Stomach (tissue), 9 donors: Measurements from ENCODE around the gene RSPO3. TPM values are rescaled to one million over a fixed set of nuclear protein-coding genes. Genes with fewer than 3 reads are reported as not detected.

Experiments
- DNase-seq, 2 donors: peaks; one replicate each; pipeline versions ENCODE4 v3.0.0 to v3.0.0-alpha.2; 2013 to 2019
- H3K27ac ChIP-seq, 5 donors: fragments of 200-600 bp in 4 of 5; sonication (generic) in 4 of 5; one replicate each; pipeline ENCODE4 v1.5.1; 2013 to 2019; ENCODE audit warnings: mild to moderate bottlenecking in 1 of 5, moderate library complexity in 1 of 5
- H3K27me3 ChIP-seq, 3 donors: fragments of 200-600 bp; sonication (generic); one replicate each; pipeline ENCODE4 v1.5.1; 2017 to 2019; ENCODE audit warnings: mixed run types in 1 of 3
- H3K36me3 ChIP-seq, 4 donors: fragments of 200-600 bp; sonication (generic); 1 replicate in 3 of 4; 2 replicates in 1 of 4; pipeline ENCODE4 v1.5.1; 2016 to 2019
- H3K4me1 ChIP-seq, 4 donors: fragments of 200-600 bp; sonication (generic); one replicate each; pipeline ENCODE4 v1.5.1; 2016 to 2019
- H3K4me3 ChIP-seq, 4 donors: fragments of 200-600 bp; sonication (generic) in 3 of 4; one replicate each; pipeline ENCODE4 v1.5.1; 2016 to 2019; ENCODE audit warnings: mild to moderate bottlenecking in 1 of 4
- H3K9me3 ChIP-seq, 4 donors: fragments of 200-600 bp; sonication (generic); one replicate each; pipeline ENCODE4 v1.5.1; 2016 to 2019
- EP300 ChIP-seq: sonication (generic); formaldehyde crosslinking; IDR thresholded peaks from one replicate; pipeline ENCODE4 v1.6.1; 2017; ENCODE audit warnings: antibody characterized with exemption
- POLR2A ChIP-seq, 4 donors: fragments of 450-650 bp; IDR thresholded peaks; one replicate each; pipeline ENCODE4 v1.6.1; 2016; ENCODE audit warnings: antibody characterized with exemption in 4 of 4, control low read depth in 2 of 4, mild to moderate bottlenecking in 1 of 4, moderate library complexity in 1 of 4
- POLR2AphosphoS5 ChIP-seq, 3 donors: sonication (generic); formaldehyde crosslinking; IDR thresholded peaks; one replicate each; pipeline ENCODE4 v1.6.1; 2016; ENCODE audit warnings: antibody characterized with exemption in 3 of 3
- WGBS, 5 donors: extraction: QIAGEN DNeasy Blood & Tissue Kit in 3 of 5; methylation state at CpG; one replicate each; pipeline versions ENCODE4 v1.1.5 to v1.1.7; 2013 to 2018; 5-methylcytosine and 5-hydroxymethylcytosine counted together
- intact Hi-C: fragments of 100-400 bp; cut with DNase I; formaldehyde crosslinking; loops from one replicate; pipeline ENCODE4 v1.15.1; 2023; ENCODE audit warnings: low total_unique reads
- polyA plus RNA-seq, 3 donors: library from polyadenylated mRNA; stranded (reverse); fragments of 200-250 nt; gene quantifications; one replicate each; pipeline ENCODE4 v1.2.3, GENCODE V29; 2013
- total RNA-seq, 5 donors: library from RNA; depleted of rRNA; stranded (reverse); fragments of >200 nt; gene quantifications; one replicate each; pipeline versions ENCODE4 v1.1.0 to v1.2.3, GENCODE V29; 2014 to 2016
- TF ChIP-seq, protein P1 (sequence below), 7 experiments: fragments of 450-650 bp in 4 of 7; fragments of 200-600 bp in 3 of 7; sonication (generic) in 3 of 7; IDR thresholded peaks; one replicate each; pipeline ENCODE4 v1.5.1; 2016 to 2019; ENCODE audit warnings: antibody characterized with exemption in 7 of 7, control low read depth in 2 of 7, mild to moderate bottlenecking in 1 of 7
- donor health status: healthy with polysubstance abuse.
- donor health status: Bipolar disorder and iron deficiency.
- donor health status: healthy.

The RSPO3 gene
- total and polyA plus RNA-seq, 8 donors = 2.0 to 59.5 (median 7.6) TPM

DNA sequence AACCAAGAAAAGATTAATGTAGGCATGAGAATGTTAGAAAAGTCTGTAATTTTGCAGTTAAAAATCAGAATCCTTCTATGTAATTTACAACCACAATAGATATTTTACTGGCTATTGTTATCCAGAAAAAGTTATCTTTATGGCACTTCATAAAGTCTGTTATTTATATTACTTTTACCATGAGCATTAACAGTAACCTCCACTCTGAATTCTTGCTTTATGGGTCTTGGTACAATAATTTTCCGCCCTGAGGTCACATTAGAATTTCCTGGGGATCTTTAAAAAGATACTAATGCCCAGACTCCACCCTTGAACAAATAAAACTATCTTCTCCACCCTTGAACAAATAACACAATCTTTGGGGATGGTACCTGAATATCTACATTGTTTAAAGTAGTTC, 9.6 kb downstream of the RSPO3 start:
- intact Hi-C loops = no loop called here
- WGBS, 5 donors = 64 to 84% (median 71%) methylated on average over 1 of the region's 1 CpG
- DNase-seq = no peak

DNA sequence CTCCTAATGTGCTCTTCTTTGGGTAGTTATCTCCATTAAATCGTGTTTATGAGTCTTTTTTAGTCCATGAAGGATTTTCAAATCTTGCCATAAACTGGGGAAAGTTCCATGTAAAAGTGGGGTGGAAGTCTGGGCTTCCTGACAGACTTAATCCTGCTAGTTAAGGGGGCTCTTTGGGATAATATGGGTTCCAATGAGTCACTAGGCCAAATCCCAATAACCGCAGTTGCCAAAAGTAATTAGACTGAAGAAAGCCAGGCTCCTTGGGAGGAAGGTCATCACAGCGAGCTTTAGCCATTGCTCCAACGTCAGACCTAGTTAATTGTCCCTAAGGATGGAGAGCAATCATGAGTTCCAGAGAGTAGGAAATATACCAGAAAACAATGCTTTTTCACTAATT, 10.8 kb downstream of the RSPO3 start:
- Histone ChIP-seq H3K4me1 (peaks cover 0 to 18% (median 5%) of the 10 kb centered on the region in 4 donors), H3K27me3 (peaks cover 0 to 4% (median 0%) of the 10 kb centered on the region in 3 donors), H3K4me3 (no peak overlapping the region), H3K36me3 (no peaks in the 10 kb centered on the region), H3K9me3 (no peaks in the 10 kb centered on the region), H3K27ac (no peak overlapping the region)
- 64 to 71% (median 68%) methylated on average over 4 of the region's 4 CpGs for WGBS, 5 donors
- DNase-seq = peak in 1 of 2 donors; percentile 20
- intact Hi-C loops = no loop called here
- TF ChIP-seq POLR2AphosphoS5 (IDR thresholded peaks at IDR 0.05) = no peak
- TF ChIP-seq, protein P1, sequence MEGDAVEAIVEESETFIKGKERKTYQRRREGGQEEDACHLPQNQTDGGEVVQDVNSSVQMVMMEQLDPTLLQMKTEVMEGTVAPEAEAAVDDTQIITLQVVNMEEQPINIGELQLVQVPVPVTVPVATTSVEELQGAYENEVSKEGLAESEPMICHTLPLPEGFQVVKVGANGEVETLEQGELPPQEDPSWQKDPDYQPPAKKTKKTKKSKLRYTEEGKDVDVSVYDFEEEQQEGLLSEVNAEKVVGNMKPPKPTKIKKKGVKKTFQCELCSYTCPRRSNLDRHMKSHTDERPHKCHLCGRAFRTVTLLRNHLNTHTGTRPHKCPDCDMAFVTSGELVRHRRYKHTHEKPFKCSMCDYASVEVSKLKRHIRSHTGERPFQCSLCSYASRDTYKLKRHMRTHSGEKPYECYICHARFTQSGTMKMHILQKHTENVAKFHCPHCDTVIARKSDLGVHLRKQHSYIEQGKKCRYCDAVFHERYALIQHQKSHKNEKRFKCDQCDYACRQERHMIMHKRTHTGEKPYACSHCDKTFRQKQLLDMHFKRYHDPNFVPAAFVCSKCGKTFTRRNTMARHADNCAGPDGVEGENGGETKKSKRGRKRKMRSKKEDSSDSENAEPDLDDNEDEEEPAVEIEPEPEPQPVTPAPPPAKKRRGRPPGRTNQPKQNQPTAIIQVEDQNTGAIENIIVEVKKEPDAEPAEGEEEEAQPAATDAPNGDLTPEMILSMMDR (IDR thresholded peaks at IDR 0.05) = no peak
- no peak for TF ChIP-seq EP300
- TF ChIP-seq POLR2A (IDR thresholded peaks at IDR 0.05) = no peak

More for the DNA sequence above, 9.6 kb downstream of the RSPO3 start:
- peaks cover 0 to 18% (median 5%) of the 10 kb centered on the region in 4 donors for H3K4me1 ChIP-seq
- H3K27ac ChIP-seq = no peak overlapping the region
- TF ChIP-seq, protein P1 (IDR thresholded peaks at IDR 0.05) = no peak
- no peak for TF ChIP-seq POLR2A (IDR thresholded peaks at IDR 0.05)
- no peak for TF ChIP-seq EP300
- TF ChIP-seq POLR2AphosphoS5 (IDR thresholded peaks at IDR 0.05) = no peak
- no peak overlapping the region for H3K4me3 ChIP-seq
- no peaks in the 10 kb centered on the region for H3K36me3 ChIP-seq
- H3K9me3 ChIP-seq = no peaks in the 10 kb centered on the region
- peaks cover 0 to 8% (median 0%) of the 10 kb centered on the region in 3 donors for H3K27me3 ChIP-seq

DNA sequence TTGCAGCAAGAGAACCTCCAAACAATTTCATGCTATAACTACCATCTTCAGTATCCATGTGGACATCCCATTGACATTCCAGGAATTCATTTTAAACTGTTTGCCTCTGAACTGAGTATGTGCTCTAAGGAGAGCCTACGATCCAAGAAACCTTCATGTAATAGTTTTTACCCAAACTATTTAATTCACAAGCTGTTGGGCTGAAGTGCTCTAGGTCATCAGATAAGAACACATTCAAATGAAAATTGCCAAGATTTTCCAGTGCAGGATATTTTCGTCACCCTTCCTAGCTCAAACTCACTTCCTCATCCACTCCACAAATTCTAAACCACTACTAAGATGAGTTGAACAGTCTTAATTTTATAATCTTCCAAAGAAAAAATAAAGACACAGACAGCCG, 12.8 kb downstream of the RSPO3 start:
- TF ChIP-seq, protein P1 (IDR thresholded peaks at IDR 0.05) = no peak
- TF ChIP-seq POLR2AphosphoS5 (IDR thresholded peaks at IDR 0.05) = no peak
- 52 to 65% (median 55%) methylated on average over 3 of the region's 3 CpGs for WGBS, 5 donors
- Histone ChIP-seq H3K4me1 (peaks cover 0 to 18% (median 5%) of the 10 kb centered on the region in 4 donors), H3K4me3 (no peak overlapping the region), H3K36me3 (no peaks in the 10 kb centered on the region), H3K27ac (peak overlapping the region in 1 of 5 donors; percentile 7), H3K9me3 (no peaks in the 10 kb centered on the region), H3K27me3 (peaks cover 0 to 4% (median 0%) of the 10 kb centered on the region in 3 donors)
- DNase-seq = peak in 1 of 2 donors; percentile 11
- intact Hi-C loops = no loop called here

DNA sequence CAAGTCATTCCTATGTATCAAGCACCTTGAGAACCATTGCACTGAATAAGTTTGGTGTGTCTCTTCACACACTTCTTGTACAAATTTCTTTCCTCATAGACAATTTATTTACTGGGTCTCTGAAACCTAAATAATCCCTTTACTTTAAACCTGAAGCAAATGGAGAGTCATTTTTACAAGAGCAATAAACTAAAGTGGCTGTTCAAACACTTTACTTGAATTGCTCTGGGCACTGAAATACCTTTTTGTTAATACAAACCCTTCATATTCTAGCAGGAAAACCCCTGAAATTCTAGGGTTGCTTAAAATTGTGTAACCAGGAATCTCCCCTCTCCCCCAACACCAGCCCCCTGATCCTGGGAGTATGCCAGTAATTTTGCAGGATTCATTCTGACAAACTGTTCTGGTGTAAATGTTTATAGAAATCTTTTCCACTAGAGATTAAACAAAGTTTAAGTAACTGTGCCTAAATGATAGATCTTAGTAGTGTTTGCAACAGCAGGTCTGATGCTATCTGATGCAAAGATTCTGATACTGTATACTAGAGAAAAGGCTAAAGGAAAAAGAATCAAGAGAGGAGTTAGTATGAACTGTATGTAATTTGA, 13.4 kb downstream of the RSPO3 start:
- intact Hi-C loops = no loop called here
- Histone ChIP-seq H3K36me3 (no peaks in the 10 kb centered on the region), H3K4me3 (no peak overlapping the region), H3K4me1 (peaks cover 0 to 18% (median 5%) of the 10 kb centered on the region in 4 donors), H3K27ac (peak overlapping the region in 1 of 5 donors; percentile 7), H3K27me3 (peaks cover 0 to 4% (median 0%) of the 10 kb centered on the region in 3 donors), H3K9me3 (no peaks in the 10 kb centered on the region)
- TF ChIP-seq EP300 (no peak), POLR2A (IDR thresholded peaks at IDR 0.05) (no peak), POLR2AphosphoS5 (IDR thresholded peaks at IDR 0.05) (no peak)
- TF ChIP-seq, protein P1 (IDR thresholded peaks at IDR 0.05) = no peak
- peak in 1 of 2 donors; percentile 7 for DNase-seq
